GM12875 (cell line): Measurements from ENCODE around the gene MDM2.

Experiments used
- H3K4me3 ChIP-seq: one replicate; pipeline ENCODE4 v1.5.1; 2011; ENCODE audit warnings: low read depth, low read length, control low read depth
- CTCF ChIP-seq: IDR thresholded peaks from 2 replicates; pipeline ENCODE4 v1.5.1; 2011; ENCODE audit warnings: low read depth, mild to moderate bottlenecking, control low read depth, inconsistent platforms, low read length, moderate library complexity, borderline replicate concordance; ENCODE audit not compliant: insufficient read depth

Gene MDM2

DNA sequence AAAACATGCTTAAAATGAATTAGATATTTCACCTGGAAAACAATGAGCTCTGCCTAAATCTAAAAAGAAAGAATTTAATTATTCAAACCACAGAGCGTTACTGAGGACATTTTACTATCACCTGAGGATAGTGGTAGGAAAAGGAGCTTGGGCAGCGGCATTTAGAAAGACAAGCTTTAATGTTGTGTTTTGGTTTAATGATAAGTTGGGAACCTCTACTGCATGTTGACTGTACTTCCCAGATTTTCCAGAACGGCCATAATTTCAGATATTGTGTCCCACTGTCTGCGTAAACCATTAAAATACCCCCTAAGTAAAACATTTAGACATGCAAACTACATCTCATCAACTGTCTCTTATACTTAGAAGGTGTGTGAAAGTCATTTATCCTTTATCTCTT is 69.6 kb downstream of the MDM2 start:
- no peak for TF ChIP-seq CTCF
- H3K4me3 ChIP-seq = no peak overlapping the region

DNA sequence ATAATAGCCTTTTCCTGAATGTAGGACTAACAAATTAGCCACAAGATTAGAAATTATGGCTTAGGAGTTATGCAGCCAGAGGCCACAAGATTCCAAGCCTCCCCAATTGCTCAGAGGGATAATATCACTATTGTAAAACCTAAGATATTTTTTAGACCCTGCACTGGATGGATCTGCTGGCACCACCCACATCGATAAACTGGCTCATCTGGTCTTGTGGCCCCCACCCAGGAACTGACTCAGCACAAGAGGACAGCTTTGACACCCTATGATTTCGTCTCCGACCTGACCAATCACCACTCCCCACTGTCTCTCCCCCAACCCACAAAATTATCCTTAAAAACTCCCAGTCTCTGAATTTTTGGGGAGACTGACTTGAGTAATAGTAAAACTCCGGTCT is 70.3 kb downstream of the MDM2 start:
- no peak for TF ChIP-seq CTCF
- H3K4me3 ChIP-seq = no peak overlapping the region

DNA sequence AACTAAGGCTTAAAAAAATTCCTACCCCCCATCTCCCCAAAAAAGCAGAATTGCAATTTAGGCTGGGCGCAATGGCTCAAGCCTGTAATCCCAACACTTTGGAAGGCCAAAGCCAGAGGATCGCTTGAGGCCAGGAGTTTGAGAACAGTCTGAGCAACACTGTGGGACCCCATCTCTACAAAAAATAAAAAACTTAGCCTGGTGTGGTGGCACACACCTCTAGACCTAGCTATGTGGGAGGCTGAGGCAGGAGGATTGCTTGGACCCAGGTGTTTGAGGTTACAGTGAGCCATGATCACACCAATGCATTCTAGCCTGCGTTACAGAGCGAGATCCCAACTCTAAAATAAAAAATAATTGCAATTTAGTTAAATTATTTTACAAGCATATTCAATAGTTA is 70.9 kb downstream of the MDM2 start:
- no peak for TF ChIP-seq CTCF
- H3K4me3 ChIP-seq = no peak overlapping the region

GRCh38 chr12:68880660-68881325 is 72.8 kb downstream of the MDM2 start:
- H3K4me3 ChIP-seq = no peak overlapping the region
- no peak for TF ChIP-seq CTCF

GRCh38 chr12:68882251-68882964 is 74.4 kb downstream of the MDM2 start:
- TF ChIP-seq CTCF = no peak
- no peak overlapping the region for H3K4me3 ChIP-seq

DNA sequence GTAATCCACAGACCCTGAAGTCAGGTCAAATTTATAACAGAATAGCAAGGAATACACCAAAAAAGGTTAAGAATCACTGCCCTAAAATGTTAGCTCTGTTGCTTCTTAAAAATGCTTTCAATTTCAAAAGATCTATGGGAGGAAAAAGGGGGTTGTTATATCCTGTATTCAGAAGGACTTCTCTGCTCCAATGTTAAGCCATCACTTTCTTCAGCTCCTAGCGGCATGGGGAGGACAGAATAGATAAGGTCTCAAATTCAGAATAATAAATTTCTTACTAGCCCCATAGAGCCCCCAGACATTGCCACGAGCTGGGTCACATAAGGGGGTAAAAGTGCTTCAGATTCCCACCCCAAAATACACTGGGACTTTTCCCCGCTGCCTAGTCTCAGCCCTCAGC is 75.2 kb downstream of the MDM2 start:
- no peak overlapping the region for H3K4me3 ChIP-seq

More for the DNA sequence above, 75.2 kb downstream of the MDM2 start:
- no peak for TF ChIP-seq CTCF
